H1 (cell line): ENCODE data around the gene CD226. TPM values are rescaled to one million over a fixed set of nuclear protein-coding genes. Genes with fewer than 3 reads are reported as not detected.

Source experiments
- CHD7 ChIP-seq: fragments of 300-600 bp; sonication (generic); IDR thresholded peaks from 2 replicates; pipeline ENCODE4 v1.7.1; 2012; ENCODE audit warnings: low read length, moderate library complexity, mild to moderate bottlenecking, inconsistent platforms; ENCODE audit not compliant: insufficient replicate concordance
- polyA plus RNA-seq, 7 experiments: library from polyadenylated mRNA; depleted of rRNA in 3 of 7; stranded (reverse) in 5 of 7; unstranded in 2 of 7; fragments of >200 nt in 5 of 7; fragments of 200-250 nt in 2 of 7; gene quantifications; 1 replicate in 5 of 7; 2 replicates in 1 of 7; 4 replicates in 1 of 7; pipeline versions ENCODE4 v1.2.1 to v1.2.3, GENCODE V29; 2011 to 2013; ENCODE audit warnings: missing spikeins in 2 of 7, mixed read lengths in 2 of 7
- total RNA-seq: library from RNA; stranded (reverse); fragmentation: NEBNext Ultra II Directional; extraction: Animal tissue kit (Norgen Biotek cat#: 25700); gene quantifications from 2 replicates; pipeline ENCODE4 v1.2.1, GENCODE V29; 2021

The CD226 gene
- total and polyA plus RNA-seq, 2 of the 8 experiments (the other 6 are each of a cell fraction or from before 2014, with no cell fraction given), result not detected

DNA sequence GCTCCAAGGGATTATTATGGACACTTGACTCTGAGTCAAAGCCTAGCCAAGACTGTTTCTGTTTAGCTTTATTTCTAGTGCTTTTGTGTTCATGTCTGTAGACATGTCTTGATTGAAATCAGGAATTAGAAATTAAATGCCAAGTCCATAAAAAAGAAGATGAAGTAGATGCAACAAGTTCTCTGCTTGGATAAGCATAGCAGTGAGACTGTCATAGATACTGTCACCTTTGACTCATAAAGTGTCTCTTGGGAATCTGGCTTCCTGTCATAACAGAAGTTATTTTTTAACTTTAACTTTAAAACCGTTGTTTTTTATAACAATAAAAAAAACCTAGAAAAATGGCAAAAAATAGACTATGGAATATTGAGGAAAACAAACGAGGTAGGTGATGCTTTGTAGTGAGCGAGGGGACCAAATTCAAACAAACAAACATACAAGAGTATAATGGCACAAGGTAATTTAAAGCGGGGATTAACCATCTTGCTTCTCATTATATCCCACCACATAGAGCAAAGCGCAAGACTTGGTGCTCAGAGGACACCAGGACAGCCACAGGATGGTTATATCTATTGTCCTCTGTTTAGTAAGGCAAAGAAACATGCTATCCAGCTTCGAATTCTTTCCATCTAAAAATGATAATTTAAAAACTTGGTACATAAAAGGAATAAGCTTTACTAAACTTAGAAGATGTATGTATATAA is 64.6 kb downstream of the CD226 start (continued):
- no peak for TF ChIP-seq CHD7
